Neural cell (in vitro differentiated cells): Measurements from ENCODE around the gene IRF1. TPM values are rescaled to one million over a fixed set of nuclear protein-coding genes. Genes with fewer than 3 reads are reported as not detected.

Experiments used
- H2AFZ ChIP-seq: fragments of 200-600, 300-800 bp; sonication (generic), shearing (Covaris generic); 2 replicates; pipeline ENCODE4 v1.6.0; 2014; ENCODE audit warnings: low read depth, mild to moderate bottlenecking, antibody characterized with exemption, low read length, moderate library complexity
- H3F3A ChIP-seq: fragments of 200-600 bp; shearing (Covaris generic); 2 replicates; pipeline ENCODE4 v1.6.1; 2016; ENCODE audit warnings: mild to moderate bottlenecking, moderate library complexity, mixed read lengths, antibody characterized with exemption, low read length; ENCODE audit not compliant: insufficient read depth, poor library complexity, severe bottlenecking
- H3K27ac ChIP-seq: fragments of 200-600, 300-800 bp; sonication (generic), shearing (Covaris generic); 2 replicates; pipeline ENCODE4 v1.5.1; 2014; ENCODE audit warnings: mild to moderate bottlenecking, low read length, moderate library complexity
- H3K27me3 ChIP-seq: fragments of 300-800, 200-600 bp; sonication (generic), shearing (Covaris generic); 2 replicates; pipeline ENCODE4 v1.6.0; 2014; ENCODE audit warnings: mild to moderate bottlenecking, low read depth, low read length, moderate library complexity; ENCODE audit not compliant: insufficient read depth
- H3K36me3 ChIP-seq: fragments of 300-800, 200-600 bp; sonication (generic), shearing (Covaris generic); 2 replicates; pipeline ENCODE4 v1.5.1; 2014; ENCODE audit warnings: mild to moderate bottlenecking, antibody characterized with exemption, low read length, moderate library complexity; ENCODE audit not compliant: insufficient read depth
- H3K4me2 ChIP-seq: fragments of 300-800, 200-600 bp; sonication (generic), shearing (Covaris generic); 2 replicates; pipeline ENCODE4 v1.6.0; 2014; ENCODE audit warnings: mild to moderate bottlenecking, low read length
- H3K4me3 ChIP-seq: fragments of 300-800, 200-600 bp; sonication (generic), shearing (Covaris generic); 2 replicates; pipeline ENCODE4 v1.5.1; 2014; ENCODE audit warnings: mild to moderate bottlenecking, low read length, moderate library complexity
- H3K79me2 ChIP-seq: fragments of 200-600 bp; shearing (Covaris generic); replicated peaks from 2 replicates; pipeline ENCODE4 v1.6.0; 2014; ENCODE audit warnings: mild to moderate bottlenecking, low read length, moderate library complexity; ENCODE audit not compliant: insufficient read depth
- H3K9ac ChIP-seq: fragments of 300-800, 200-600 bp; sonication (generic), shearing (Covaris generic); 2 replicates; pipeline ENCODE4 v1.6.1; 2016; ENCODE audit warnings: mild to moderate bottlenecking, low read length, mixed read lengths
- H3K9me2 ChIP-seq: fragments of 200-600 bp; shearing (Covaris generic); 2 replicates; pipeline ENCODE4 v1.6.1; 2016; ENCODE audit warnings: mild to moderate bottlenecking, low read length, mixed read lengths; ENCODE audit not compliant: insufficient read depth
- H3K9me3 ChIP-seq: fragments of 200-600, 300-800 bp; sonication (generic), shearing (Covaris generic); 2 replicates; pipeline ENCODE4 v1.6.1; 2016; ENCODE audit warnings: mild to moderate bottlenecking, mixed run types, low read length, moderate library complexity, mixed read lengths
- H4K20me1 ChIP-seq: fragments of 200-600 bp; shearing (Covaris generic); 2 replicates; pipeline ENCODE4 v1.6.1; 2016; ENCODE audit warnings: mild to moderate bottlenecking, mixed run types; ENCODE audit not compliant: insufficient read depth
- CTCF ChIP-seq: fragments of 450-650 bp; IDR thresholded peaks from 2 replicates; pipeline ENCODE4 v1.5.1; 2014; ENCODE audit warnings: antibody characterized with exemption, mild to moderate bottlenecking, moderate library complexity; ENCODE audit not compliant: poor library complexity, severe bottlenecking
- EP300 ChIP-seq: fragments of 450-650 bp; conservative IDR thresholded peaks from 2 replicates; pipeline ENCODE4 v1.6.1; 2014; ENCODE audit warnings: antibody characterized with exemption, mild to moderate bottlenecking, moderate library complexity; ENCODE audit not compliant: poor library complexity, severe bottlenecking
- EZH2 ChIP-seq: fragments of 200-600, 300-800 bp; shearing (Covaris generic), sonication (generic); IDR thresholded peaks from 2 replicates; pipeline ENCODE4 v1.6.1; 2014; ENCODE audit warnings: antibody characterized with exemption, low read length, borderline replicate concordance, mild to moderate bottlenecking; ENCODE audit not compliant: insufficient read depth, poor library complexity, severe bottlenecking
- MXI1 ChIP-seq: fragments of 450-650 bp; conservative IDR thresholded peaks from 2 replicates; pipeline ENCODE4 v1.6.1; 2014; ENCODE audit warnings: antibody characterized with exemption, mild to moderate bottlenecking; ENCODE audit not compliant: poor library complexity, severe bottlenecking
- POLR2AphosphoS5 ChIP-seq: IDR thresholded peaks from 2 replicates; pipeline ENCODE4 v1.6.1; 2012
- RAD21 ChIP-seq: fragments of 450-650 bp; conservative IDR thresholded peaks from 2 replicates; pipeline ENCODE4 v1.6.1; 2014; ENCODE audit warnings: antibody characterized with exemption, mild to moderate bottlenecking, moderate library complexity
- REST ChIP-seq: IDR thresholded peaks from 2 replicates; pipeline ENCODE4 v1.6.1; 2012; ENCODE audit warnings: borderline replicate concordance
- SMC3 ChIP-seq: fragments of 450-650 bp; conservative IDR thresholded peaks from 2 replicates; pipeline ENCODE4 v1.6.1; 2014; ENCODE audit warnings: antibody characterized with exemption, mild to moderate bottlenecking, moderate library complexity; ENCODE audit not compliant: poor library complexity
- TAF1 ChIP-seq: IDR thresholded peaks from 2 replicates; pipeline ENCODE4 v1.6.1; 2012; ENCODE audit warnings: low read depth
- polyA plus RNA-seq: library from polyadenylated mRNA; depleted of rRNA; stranded (reverse); fragments of >200 nt; gene quantifications from 2 replicates; pipeline ENCODE4 v1.2.3, GENCODE V29; 2014

The IRF1 gene
- polyA plus RNA-seq, 1 donor from 2014 or later = 0.67 TPM

GRCh38 chr5:132454361-132454760 is 36.2 kb downstream of the IRF1 start:
- no peak overlapping the region for H3K27ac ChIP-seq
- no peak for TF ChIP-seq TAF1
- TF ChIP-seq CTCF = no peak
- no peak for TF ChIP-seq REST
- no peak for TF ChIP-seq RAD21
- TF ChIP-seq MXI1 = no peak
- TF ChIP-seq POLR2AphosphoS5 = no peak
- no peak for TF ChIP-seq SMC3
- TF ChIP-seq EZH2 = no peak
- H3K4me2 ChIP-seq = no peak overlapping the region
- H2AFZ ChIP-seq = no peak overlapping the region
- H3K27me3 ChIP-seq = no peaks in the 10 kb centered on the region
- no peaks in the 10 kb centered on the region for H3K9me3 ChIP-seq
- no peaks in the 10 kb centered on the region for H3K79me2 ChIP-seq
- H3K36me3 ChIP-seq = no peaks in the 10 kb centered on the region
- H3K9ac ChIP-seq = no peak overlapping the region
- H3K9me2 ChIP-seq = no peaks in the 10 kb centered on the region
- H4K20me1 ChIP-seq = no peaks in the 10 kb centered on the region
- no peak overlapping the region for H3K4me3 ChIP-seq
- H3F3A ChIP-seq = no peaks in the 10 kb centered on the region

GRCh38 chr5:132451387-132451786 is 39.2 kb downstream of the IRF1 start:
- TF ChIP-seq TAF1 (no peak), POLR2AphosphoS5 (no peak), MXI1 (no peak), EP300 (no peak), RAD21 (no peak), REST (no peak)
- no peaks in the 10 kb centered on the region for H3K9me3 ChIP-seq
- H3K27me3 ChIP-seq = no peaks in the 10 kb centered on the region
- no peak overlapping the region for H3K4me3 ChIP-seq
- no peak overlapping the region for H3K9ac ChIP-seq
- H2AFZ ChIP-seq = no peak overlapping the region
- no peaks in the 10 kb centered on the region for H3K36me3 ChIP-seq
- no peaks in the 10 kb centered on the region for H3K9me2 ChIP-seq
- H3F3A ChIP-seq = no peaks in the 10 kb centered on the region
- H3K4me2 ChIP-seq = no peak overlapping the region
- no peaks in the 10 kb centered on the region for H4K20me1 ChIP-seq
- no peak overlapping the region for H3K27ac ChIP-seq
- H3K79me2 ChIP-seq = no peaks in the 10 kb centered on the region
